Sciatic nerve (tissue), 2 donors: ENCODE measurements around the gene ST7L. TPM values are rescaled to one million over a fixed set of nuclear protein-coding genes. Genes with fewer than 3 reads are reported as not detected.

Experiments used
- ATAC-seq: fragments of 200-7000 bp; cut with Tn5 transposase; one replicate; pipeline ENCODE4 v1.9.1; 2020; ENCODE audit warnings: mild to moderate bottlenecking, moderate library complexity
- DNase-seq: peaks from one replicate; pipeline ENCODE4 v3.0.0-alpha.2; 2020; ENCODE audit warnings: low spot score
- intact Hi-C: fragments of 100-400 bp; cut with DNase I; formaldehyde crosslinking; loops from one replicate; pipeline ENCODE4 v1.14.2; 2022
- total RNA-seq: library from RNA; stranded (reverse); fragmentation: NEBNext Ultra II Directional; extraction: Animal tissue kit (Norgen Biotek cat#: 25700); gene quantifications from one replicate; pipeline ENCODE4 v1.2.1, GENCODE V29; 2021
- donor health status: DM: no; HTN: no; CAD: no.
- donor health status: DM: no; HTN: no; CAD: no.

The ST7L gene
- total RNA-seq, 1 donor from 2014 or later, result 29.7 TPM

DNA sequence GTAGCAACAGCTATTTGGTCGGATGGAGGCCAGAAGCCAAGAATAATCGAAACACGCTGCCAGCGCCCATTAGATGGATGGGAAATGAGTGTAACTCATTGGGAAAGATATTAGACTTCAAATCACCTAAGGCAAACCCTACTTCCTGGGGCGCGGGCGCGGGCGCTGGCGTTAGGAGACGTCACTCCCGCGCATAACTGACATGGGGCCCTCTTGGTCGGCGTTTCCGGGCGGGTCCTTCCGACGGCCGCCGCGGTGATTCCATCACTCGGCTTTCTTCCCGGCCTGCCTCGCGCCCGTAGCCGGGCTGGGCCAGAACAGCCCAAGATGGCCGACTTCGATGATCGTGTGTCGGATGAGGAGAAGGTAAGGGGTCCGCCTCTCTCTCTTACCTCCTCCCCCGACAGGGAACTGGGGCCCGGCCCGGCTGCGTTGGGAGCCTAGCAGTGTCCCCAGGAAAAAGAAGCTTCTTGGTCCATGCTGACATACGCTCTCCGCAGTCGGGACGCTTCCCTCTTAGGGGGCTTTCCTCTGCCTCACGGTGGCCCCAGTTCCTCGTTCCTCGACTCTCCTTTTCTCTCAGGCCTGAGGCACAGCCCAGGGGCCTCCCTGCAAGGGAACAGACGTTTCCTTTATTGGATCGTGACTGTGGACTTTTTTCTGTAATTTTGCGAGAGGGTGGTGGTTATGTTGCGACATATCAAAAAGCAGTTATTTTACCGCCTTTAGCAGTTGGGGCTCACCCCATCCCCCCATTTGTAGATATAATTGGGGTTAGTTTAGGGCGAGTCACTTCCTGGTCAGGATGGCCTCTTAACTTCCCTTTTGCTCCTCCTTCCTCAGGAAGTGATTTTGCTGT, 806 bp upstream of the ST7L start, which contains the start of gene CAPZA1:
TSS of gene CAPZA1 (plus strand) at position 315 of the 859 bp plus-strand sequence. CDS start at position 328, 13 bp downstream.
- intact Hi-C loops, result loop anchor here (5.0 kb wide), 1 partner anchor 88 kb away; the partner anchor contains the start of gene RHOC
- peak; percentile 94 for DNase-seq
- peak; percentile 99 for ATAC-seq

GRCh38 chr1:112618114-112618720, 724 bp downstream of the ST7L start:
- intact Hi-C loops, result loop anchor here (5.0 kb wide), 1 partner anchor 89 kb away; the partner anchor contains the start of gene RHOC
- DNase-seq (no peak), ATAC-seq (peak; percentile 0)

GRCh38 chr1:112614460-112615065, 4.4 kb downstream of the ST7L start:
- DNase-seq (no peak), ATAC-seq (no peak)
- intact Hi-C loops, result loop anchor here (5.0 kb wide), 1 partner anchor 93 kb away; the partner anchor contains the start of gene RHOC

GRCh38 chr1:112605633-112606327, 13.2 kb downstream of the ST7L start:
- ATAC-seq (no peak), DNase-seq (no peak)
- intact Hi-C loops, result no loop called here

GRCh38 chr1:112603541-112603940, 15.4 kb downstream of the ST7L start:
- intact Hi-C loops, result no loop called here
- no peak for DNase-seq
- ATAC-seq, result no peak

- intact Hi-C loops, result no loop called here
- ATAC-seq (no peak), DNase-seq (no peak)
Observed at GRCh38 chr1:112603012-112603411, 15.9 kb downstream of the ST7L start.

GRCh38 chr1:112599477-112599876, 19.5 kb downstream of the ST7L start:
- DNase-seq (no peak), ATAC-seq (no peak)
- intact Hi-C loops, result no loop called here

- DNase-seq (no peak), ATAC-seq (no peak)
- intact Hi-C loops, result no loop called here
Observed at GRCh38 chr1:112594208-112594876, 24.6 kb downstream of the ST7L start.

GRCh38 chr1:112589766-112590165, 29.2 kb downstream of the ST7L start:
- ATAC-seq (no peak), DNase-seq (no peak)
- intact Hi-C loops, result no loop called here

GRCh38 chr1:112583366-112583765, 35.6 kb downstream of the ST7L start:
- DNase-seq (no peak), ATAC-seq (no peak)
- intact Hi-C loops, result no loop called here

DNA sequence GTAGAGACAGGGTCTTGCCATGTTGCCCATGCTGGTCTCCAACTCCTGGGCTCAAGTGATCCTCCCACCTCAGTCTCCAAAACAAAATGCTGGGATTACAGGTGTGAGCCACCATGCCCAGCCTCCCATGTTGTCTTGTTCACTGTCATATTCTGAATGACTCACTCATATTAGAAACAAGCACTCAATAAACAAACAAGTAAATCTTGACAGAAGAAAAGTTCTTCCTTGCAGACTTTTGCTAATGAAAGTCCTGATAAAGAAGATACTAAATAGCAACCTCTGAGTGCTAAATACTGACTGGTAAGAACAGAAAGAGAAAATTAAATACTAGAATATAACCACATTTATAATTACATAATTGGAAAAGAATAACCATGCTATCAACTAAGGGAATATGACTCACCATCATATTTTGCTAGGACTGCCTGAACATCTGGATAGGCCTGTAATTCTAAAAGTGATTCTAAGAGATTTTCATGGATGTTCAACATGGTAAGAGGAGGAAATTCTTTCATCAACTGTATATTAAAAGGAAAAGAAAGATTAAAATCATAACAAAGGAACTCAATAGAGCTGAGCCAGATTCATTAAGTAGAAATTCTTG, 37.3 kb downstream of the ST7L start:
- intact Hi-C loops, result no loop called here
- no peak for ATAC-seq
- DNase-seq, result no peak

- ATAC-seq (no peak), DNase-seq (no peak)
- intact Hi-C loops, result no loop called here
Observed at GRCh38 chr1:112579801-112580510, 39.0 kb downstream of the ST7L start.

DNA sequence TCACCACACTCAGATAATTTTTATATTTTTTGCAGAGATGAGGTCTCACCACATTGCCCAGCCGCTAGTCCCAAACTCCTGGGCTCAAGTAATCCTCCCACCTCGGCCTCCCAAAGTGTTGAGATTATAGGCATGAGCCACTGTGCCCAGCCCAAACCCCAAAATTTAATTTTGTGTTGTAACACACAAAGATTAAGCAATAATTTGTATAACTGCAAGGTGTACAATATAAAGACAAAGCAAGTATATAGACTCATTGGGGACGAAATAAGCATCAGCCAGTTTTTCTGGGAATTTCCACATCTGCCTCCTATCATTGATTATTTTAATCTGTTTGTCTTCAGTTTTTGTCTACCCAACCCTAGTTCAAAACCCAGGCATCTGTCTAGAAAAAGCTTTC, 42.7 kb downstream of the ST7L start:
- no peak for DNase-seq
- no peak for ATAC-seq
- intact Hi-C loops, result no loop called here

- DNase-seq (no peak), ATAC-seq (no peak)
- intact Hi-C loops, result no loop called here
Observed at GRCh38 chr1:112575154-112575804, 43.7 kb downstream of the ST7L start.

- intact Hi-C loops, result no loop called here
- DNase-seq, result no peak
- no peak for ATAC-seq
Observed at GRCh38 chr1:112565800-112566199, 53.1 kb downstream of the ST7L start.

DNA sequence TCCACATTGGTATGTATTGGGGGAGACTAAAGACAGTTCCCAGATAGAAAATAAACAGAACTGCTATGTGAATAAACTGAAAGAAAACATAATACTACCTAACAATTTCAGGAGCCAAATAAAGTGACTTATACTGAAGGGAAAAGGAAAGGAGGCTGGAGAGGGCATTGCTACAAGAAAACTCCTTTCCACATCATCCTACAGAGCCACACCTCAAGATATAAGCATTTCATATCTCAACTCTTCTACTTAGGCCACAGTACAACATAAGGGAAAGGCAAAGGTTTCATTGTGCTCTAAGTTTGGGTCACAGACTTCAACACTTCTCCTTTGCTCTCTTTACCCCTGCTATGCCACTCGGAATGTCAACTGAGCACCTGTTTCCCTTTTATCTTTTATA, 54.9 kb downstream of the ST7L start:
- no peak for ATAC-seq
- intact Hi-C loops, result no loop called here
- DNase-seq, result no peak

- DNase-seq (no peak), ATAC-seq (no peak)
- intact Hi-C loops, result no loop called here
Observed at GRCh38 chr1:112563341-112563740, 55.6 kb downstream of the ST7L start.
